Heart right ventricle (tissue), 16 donors: ENCODE results near the gene COMTD1. TPM values are rescaled to one million over a fixed set of nuclear protein-coding genes. Genes with fewer than 3 reads are reported as not detected.
"Not testable (repeated sequence)": the region's sequence is repeated elsewhere in the genome, so short reads cannot be mapped to it uniquely, and the experiment has no call there.

ENCODE experiments used
- ATAC-seq, 8 donors: fragments of 200-7000 bp; cut with Tn5 transposase; one replicate each; pipeline ENCODE4 v1.9.1; 2020; ENCODE audit warnings: mild to moderate bottlenecking in 8 of 8, moderate library complexity in 8 of 8, moderate number of reproducible peaks in 1 of 8
- DNase-seq, 2 donors: peaks; one replicate each; pipeline ENCODE4 v3.0.0-alpha.2; 2020
- H3K27ac ChIP-seq, 10 donors: fragments of 200-600 bp; sonication (generic) in 2 of 10; one replicate each; pipeline versions ENCODE4 v1.5.0 to v1.8.0; 2020 to 2022; ENCODE audit warnings: mild to moderate bottlenecking in 3 of 10
- H3K27me3 ChIP-seq, 7 donors: fragments of 200-600 bp; one replicate each; pipeline ENCODE4 v1.8.0; 2021 to 2022; ENCODE audit warnings: mild to moderate bottlenecking in 2 of 7
- H3K36me3 ChIP-seq, 9 donors: fragments of 200-600 bp; sonication (generic) in 1 of 9; one replicate each; pipeline versions ENCODE4 v1.5.0 to v1.8.0; 2020 to 2022; ENCODE audit warnings: mild to moderate bottlenecking in 2 of 9
- H3K4me1 ChIP-seq, 9 donors: fragments of 200-600 bp; sonication (generic) in 1 of 9; one replicate each; pipeline versions ENCODE4 v1.5.0 to v1.8.0; 2020 to 2022; ENCODE audit warnings: mild to moderate bottlenecking in 4 of 9
- H3K4me3 ChIP-seq, 10 donors: fragments of 200-600 bp; sonication (generic) in 2 of 10; one replicate each; pipeline versions ENCODE4 v1.5.0 to v1.8.0; 2020 to 2022; ENCODE audit warnings: mild to moderate bottlenecking in 7 of 10, moderate library complexity in 2 of 10
- H3K9me3 ChIP-seq, 11 donors: fragments of 200-600 bp in 10 of 11; sonication (generic) in 2 of 11; one replicate each; pipeline versions ENCODE4 v1.5.0 to v1.8.0; 2013 to 2022; ENCODE audit warnings: mild to moderate bottlenecking in 2 of 11, control low read depth in 1 of 11, moderate library complexity in 1 of 11
- CTCF ChIP-seq, 9 donors: fragments of 200-600 bp; sonication (generic) in 2 of 9; IDR thresholded peaks; one replicate each; pipeline versions ENCODE4 v1.5.0 to v1.8.0; 2021 to 2022; ENCODE audit warnings: antibody characterized with exemption in 9 of 9, mild to moderate bottlenecking in 5 of 9, moderate library complexity in 1 of 9
- whole genome bisulfite sequencing, 2 donors: extraction: QIAGEN DNeasy Blood & Tissue Kit; methylation state at CpG; one replicate each; pipeline ENCODE4 v1.1.7; 2013; ENCODE audit warnings: inconsistent platforms in 1 of 2; 5-methylcytosine and 5-hydroxymethylcytosine counted together
- intact Hi-C, 10 donors: fragments of 100-400 bp; cut with DNase I; formaldehyde crosslinking; loops; one replicate each; pipeline versions ENCODE4 v1.11.1 to v1.14.2; 2022
- polyA plus RNA-seq, 2 donors: library from polyadenylated mRNA; stranded (reverse); fragments of 200-250 nt; gene quantifications; one replicate each; pipeline ENCODE4 v1.2.3, GENCODE V29; 2013
- total RNA-seq, 10 donors: library from RNA; stranded (reverse); fragmentation: NEBNext Ultra II Directional in 3 of 10; extraction: Animal tissue kit (Norgen Biotek cat#: 25700) in 3 of 10; gene quantifications; one replicate each; pipeline versions ENCODE4 v1.2.1 to v1.2.4, GENCODE V29; 2021 to 2023
- donor health status: Arrhythmogenic right ventricular cardiomyopathy.
- donor health status: ischemic (EF 13 %, LVEDD 7.1; RV severe dilation, severe dysfunction).
- donor health status: healthy with polysubstance abuse.
- donor health status: DM: no; HTN: yes; CAD: no.
- donor health status: DM: no; HTN: no; CAD: no.
- donor health status: ischemic (EF 25% LVEDD 6.9; RV normal size, moderate dysfunction).
- donor health status: ischemic (EF 25% LVEDD 5.7; RV mildly dilated, moderate dysfunction).
- donor health status: healthy.
- donor health status: DM: yes; HTN: yes; CAD: no.
- donor health status: Ischemic cardiomyopathy.
- donor health status: ischemic (EF 35%, LVEDD 5.7; RV mildly dilated, moderate dysfunction).
- donor health status: nonischemic (EF 11% LVEDD 7.7; RV severe dilation, severe dysfunction).
- donor health status: DM: yes; HTN: yes; CAD: no.
- donor health status: PGD.
- donor health status: ischemic (EF 29% LVEDD 5.4; RV normal size, mild dysfunction).
- donor health status: nonischemic (EF 23%, LVEDD 6.1; RV moderate dilation, normal function).

Gene COMTD1
- total and polyA plus RNA-seq, 12 donors, result 16.4 to 254 (median 33.6) TPM

GRCh38 chr10:75228278-75228677 lies 7.5 kb downstream of the COMTD1 start:
- Histone ChIP-seq H3K4me3 (no peak overlapping the region), H3K4me1 (peaks cover 24 to 77% (median 72%) of the 10 kb centered on the region in 9 donors), H3K27ac (peak overlapping the region in 6 of 10 donors; percentile 25 to 90 (median 67)), H3K27me3 (no peaks in the 10 kb centered on the region), H3K9me3 (no peaks in the 10 kb centered on the region), H3K36me3 (peaks cover 0 to 99% (median 25%) of the 10 kb centered on the region in 9 donors)
- TF ChIP-seq CTCF (IDR thresholded peaks at IDR 0.05), result no peak
- DNase-seq, result no peak
- no peak for ATAC-seq
- intact Hi-C loops, result loop anchor here in 1 of 10 donors (5.0 kb wide), 1 partner anchor 41 kb away; no protein-coding TSS in a partner anchor
- WGBS, 2 donors, result 73 to 78% methylated on average over 3 of the region's 3 CpGs

DNA sequence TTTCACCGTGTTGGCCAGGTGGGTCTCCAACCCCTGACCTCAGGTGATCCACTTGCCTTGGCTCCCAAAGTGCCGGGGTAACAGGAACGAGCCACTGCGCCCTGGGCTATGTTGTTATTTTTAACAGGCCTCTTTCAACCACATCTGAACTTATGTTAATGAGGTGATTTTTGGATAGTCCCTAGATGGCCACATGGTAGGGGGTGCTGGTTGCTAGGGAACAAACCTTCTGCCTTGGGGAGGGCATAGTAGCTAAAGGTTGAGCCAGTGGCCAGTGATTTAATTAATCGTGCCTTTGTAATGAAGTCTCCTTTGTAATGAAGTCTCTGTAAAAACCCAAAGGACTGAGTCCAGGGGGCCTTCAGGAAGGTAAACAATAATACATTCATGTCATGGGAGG lies 9.1 kb downstream of the COMTD1 start:
- Histone ChIP-seq H3K27ac (peak overlapping the region; percentile 54 to 90 (median 77)), H3K36me3 (peaks cover 3 to 100% (median 34%) of the 10 kb centered on the region in 9 donors), H3K9me3 (no peaks in the 10 kb centered on the region), H3K27me3 (no peaks in the 10 kb centered on the region), H3K4me1 (peaks cover 24 to 90% (median 76%) of the 10 kb centered on the region in 9 donors), H3K4me3 (peak overlapping the region in 1 of 10 donors; percentile 26)
- DNase-seq (no peak), ATAC-seq (no peak)
- 42 to 57% methylated on average over 5 of the region's 5 CpGs for WGBS, 2 donors
- no peak for TF ChIP-seq CTCF (IDR thresholded peaks at IDR 0.05)
- intact Hi-C loops, result loop anchor here in 1 of 10 donors (5.0 kb wide), 1 partner anchor 39 kb away; no protein-coding TSS in a partner anchor

DNA sequence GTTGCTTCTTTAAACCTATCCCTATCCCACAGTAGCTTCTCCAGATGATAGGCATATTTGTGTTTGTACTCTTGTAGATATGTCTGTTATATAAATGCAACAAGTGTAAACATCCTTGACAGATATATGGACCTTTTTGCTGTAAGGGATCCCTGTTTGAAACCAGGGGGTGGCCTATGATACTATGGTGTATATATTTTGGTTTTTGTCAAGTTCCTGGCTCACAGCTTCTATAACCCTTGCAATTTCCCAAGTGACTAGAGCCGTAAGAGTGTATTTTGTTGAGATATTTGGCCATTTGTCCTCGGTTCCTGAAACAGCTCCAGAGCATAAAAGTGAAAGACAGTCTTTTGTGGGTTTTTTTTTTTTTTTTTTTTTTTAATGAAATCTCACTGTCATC lies 9.7 kb downstream of the COMTD1 start:
- peaks cover 24 to 95% (median 78%) of the 10 kb centered on the region in 9 donors for H3K4me1 ChIP-seq
- 6 to 20% methylated on average over 2 of the region's 2 CpGs for WGBS, 2 donors
- ATAC-seq, result no peak
- H3K27ac ChIP-seq, result peak overlapping the region; percentile 67 to 90 (median 77)
- H3K9me3 ChIP-seq, result no peaks in the 10 kb centered on the region
- no peaks in the 10 kb centered on the region for H3K27me3 ChIP-seq
- DNase-seq, result no peak
- TF ChIP-seq CTCF (IDR thresholded peaks at IDR 0.05), result no peak
- peak overlapping the region in 6 of 10 donors; percentile 0 to 26 (median 18) for H3K4me3 ChIP-seq
- intact Hi-C loops, result loop anchor here in 1 of 10 donors (5.0 kb wide), 1 partner anchor 39 kb away; no protein-coding TSS in a partner anchor
- peaks cover 3 to 100% (median 37%) of the 10 kb centered on the region in 9 donors for H3K36me3 ChIP-seq

GRCh38 chr10:75223507-75223906 lies 12.2 kb downstream of the COMTD1 start:
- no peak for TF ChIP-seq CTCF (IDR thresholded peaks at IDR 0.05)
- DNase-seq, result no peak

GRCh38 chr10:75221492-75221891 lies 14.3 kb downstream of the COMTD1 start:
- H3K27me3 ChIP-seq, H3K4me3 ChIP-seq, intact Hi-C loops, ATAC-seq, DNase-seq, H3K9me3 ChIP-seq: not testable (repeated sequence)
- Histone ChIP-seq H3K4me1 (peaks cover 15 to 87% (median 64%) of the 10 kb centered on the region in 9 donors), H3K36me3 (peaks cover 10 to 100% (median 69%) of the 10 kb centered on the region in 9 donors), H3K27ac (peak overlapping the region in 1 of 10 donors; percentile 21)
- 88 to 93% methylated on average over 8 of the region's 8 CpGs for WGBS, 2 donors

More at GRCh38 chr10:75223507-75223906, 12.2 kb downstream of the COMTD1 start:
- H3K9me3 ChIP-seq, result no peaks in the 10 kb centered on the region
- H3K27me3 ChIP-seq, result no peaks in the 10 kb centered on the region
- no peak for ATAC-seq
- intact Hi-C loops, result no loop called here
- peak overlapping the region in 7 of 10 donors; percentile 17 to 90 (median 78) for H3K27ac ChIP-seq
- no peak overlapping the region for H3K4me3 ChIP-seq
- WGBS, 2 donors, result 49 to 54% methylated on average over 2 of the region's 2 CpGs
- peaks cover 24 to 89% (median 73%) of the 10 kb centered on the region in 9 donors for H3K4me1 ChIP-seq
- peaks cover 6 to 100% (median 55%) of the 10 kb centered on the region in 9 donors for H3K36me3 ChIP-seq
